Measurements from ENCODE around the gene GABRB1. TPM values are rescaled to one million over a fixed set of nuclear protein-coding genes. Genes with fewer than 3 reads are reported as not detected.

GABRB1 gene
- polyA plus RNA-seq, 10 donors = 0.44 to 0.54 TPM; not detected in 8

DNA sequence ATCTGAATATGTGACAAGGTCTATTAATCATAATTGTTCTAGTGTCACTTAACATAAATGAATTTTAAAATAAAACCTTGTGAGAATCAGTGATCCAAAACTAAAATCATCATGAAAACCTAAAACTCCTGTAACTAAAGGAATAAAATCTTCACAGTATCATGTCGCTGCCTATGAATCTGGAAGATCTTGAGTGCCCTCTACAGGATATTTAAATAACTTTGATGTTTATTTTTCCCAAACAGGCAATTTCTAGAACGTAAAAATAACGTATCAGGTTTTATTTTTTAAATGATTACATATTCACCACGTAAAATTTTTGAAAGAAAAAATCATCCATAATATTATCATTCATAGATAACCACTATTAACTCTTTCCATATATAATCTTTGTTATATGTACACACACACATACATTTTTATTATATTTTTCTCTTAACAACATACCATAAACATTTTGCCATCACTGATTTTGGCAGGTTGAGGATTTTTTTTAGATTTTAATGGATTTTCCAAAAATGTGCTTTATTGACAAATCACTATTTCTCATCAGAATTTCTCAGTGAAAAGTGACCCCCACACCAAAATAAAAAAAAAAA, 352.6 kb downstream of the GABRB1 start:
- DNase-seq = peak; percentile 16 to 37 (median 27)

DNA sequence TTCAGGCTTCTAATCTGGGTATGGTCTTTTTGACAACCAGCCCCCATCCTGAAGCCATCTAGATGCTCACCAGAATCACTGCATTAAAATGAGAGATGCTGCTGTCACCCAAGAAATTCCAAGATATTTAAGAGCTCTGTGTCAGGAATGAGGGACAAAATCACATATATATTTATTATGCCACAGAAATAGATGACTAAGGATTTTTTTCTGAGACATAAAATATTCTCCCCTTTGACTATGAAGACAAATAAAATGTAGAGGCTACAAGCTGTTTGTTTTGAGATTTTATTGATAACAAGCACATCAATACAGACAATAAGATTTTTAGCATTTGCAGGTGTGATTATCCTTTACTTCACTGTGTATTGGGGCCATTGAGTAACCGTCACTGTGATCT, 354.8 kb downstream of the GABRB1 start:
- DNase-seq = no peak

DNA sequence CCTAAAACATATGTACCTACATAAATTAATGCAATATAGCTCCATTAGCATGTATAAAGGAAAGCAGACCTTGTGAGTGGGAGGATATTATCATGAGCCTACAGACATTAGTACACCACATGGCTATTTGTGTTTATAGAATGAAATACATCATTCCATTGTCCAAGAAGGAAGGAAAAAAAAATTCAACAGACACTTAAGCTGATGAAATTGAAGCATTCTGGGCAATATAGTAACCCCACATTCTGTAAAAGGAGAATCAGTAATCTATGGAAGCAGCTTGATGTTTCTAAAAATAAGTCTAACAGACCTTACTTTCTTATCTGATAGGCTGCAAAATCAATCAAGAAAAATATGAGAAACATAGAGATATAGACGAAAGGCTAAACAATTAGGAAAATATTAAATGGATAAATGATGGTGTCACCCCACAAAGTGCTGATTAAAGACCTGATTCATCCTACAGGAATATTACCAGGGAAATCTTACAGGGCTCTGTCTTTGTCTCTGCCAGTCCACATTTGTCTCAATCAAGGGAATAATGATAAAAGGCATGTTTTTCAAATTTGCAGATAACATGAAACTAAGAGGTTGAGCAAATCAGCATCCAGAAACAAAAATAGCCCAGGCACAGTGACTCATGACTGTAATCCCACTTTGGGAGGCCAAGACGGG, 355.3 kb downstream of the GABRB1 start:
- no peak for DNase-seq

DNA sequence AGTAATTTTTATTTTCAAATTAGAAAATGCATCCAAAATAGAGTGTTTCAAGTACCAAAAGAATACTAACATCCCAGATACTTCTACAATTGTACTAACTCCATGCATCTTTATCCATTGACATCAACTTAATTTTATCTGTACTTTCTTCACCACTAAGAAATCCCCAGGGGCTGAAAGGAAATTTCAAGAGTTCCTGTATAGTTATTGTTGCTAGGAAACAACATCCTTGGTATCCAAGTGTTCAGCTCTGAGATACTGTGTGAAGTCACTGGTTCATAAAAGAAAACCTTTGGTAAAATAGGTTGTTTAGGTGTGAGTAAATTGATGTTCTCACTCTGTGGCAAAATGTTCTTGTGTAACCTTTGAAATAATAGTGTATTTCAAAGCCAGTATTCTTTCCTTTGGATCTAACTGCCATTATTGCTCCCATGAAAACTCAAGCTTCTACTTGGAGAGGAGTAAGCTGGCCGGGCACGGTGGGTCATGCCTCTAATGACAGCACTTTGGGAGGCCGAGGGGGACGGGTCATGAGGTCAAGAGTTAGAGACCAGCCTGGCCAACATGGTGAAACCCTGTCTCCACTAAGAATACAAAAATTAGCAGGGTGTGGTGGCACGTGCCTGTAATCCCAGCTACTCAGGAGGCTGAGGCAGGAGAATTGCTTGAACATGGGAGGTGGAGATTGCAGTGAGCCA, 359.2 kb downstream of the GABRB1 start:
- DNase-seq = no peak

DNA sequence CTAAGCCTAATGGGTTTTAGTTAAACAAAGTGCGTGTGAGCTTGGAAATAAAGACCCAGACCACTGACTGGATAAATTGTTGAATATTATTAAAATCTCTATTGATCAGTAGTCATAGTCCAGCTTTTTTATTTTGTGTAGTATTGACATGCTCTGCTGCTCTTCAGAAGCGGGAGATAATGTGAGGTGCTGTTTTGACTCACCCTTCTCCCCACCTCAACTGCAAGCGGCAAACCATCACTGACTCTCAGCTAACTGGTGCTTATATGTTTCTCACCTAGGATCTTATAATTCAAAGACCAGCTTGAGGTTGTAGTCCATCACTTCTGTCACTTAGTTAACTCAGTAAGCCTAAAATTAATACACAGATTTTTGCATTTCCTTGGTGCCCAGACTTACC, 359.9 kb downstream of the GABRB1 start:
- no peak for DNase-seq

DNA sequence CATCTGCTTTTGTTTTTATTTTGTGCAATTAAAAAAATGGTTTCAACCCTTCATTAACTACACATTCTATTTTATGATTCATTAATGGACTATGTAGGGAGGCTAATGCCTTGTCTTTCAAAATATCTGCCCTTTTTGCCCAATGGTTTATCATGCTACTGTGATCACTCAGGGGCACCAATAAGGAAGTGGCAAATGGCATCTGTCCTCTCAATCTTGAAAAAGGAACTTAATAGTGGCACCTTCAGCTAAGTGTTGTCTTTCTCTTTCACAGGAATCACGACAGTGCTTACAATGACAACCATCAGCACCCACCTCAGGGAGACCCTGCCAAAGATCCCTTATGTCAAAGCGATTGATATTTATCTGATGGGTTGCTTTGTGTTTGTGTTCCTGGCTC, 375.0 kb downstream of the GABRB1 start:
- DNase-seq = no peak

DNA sequence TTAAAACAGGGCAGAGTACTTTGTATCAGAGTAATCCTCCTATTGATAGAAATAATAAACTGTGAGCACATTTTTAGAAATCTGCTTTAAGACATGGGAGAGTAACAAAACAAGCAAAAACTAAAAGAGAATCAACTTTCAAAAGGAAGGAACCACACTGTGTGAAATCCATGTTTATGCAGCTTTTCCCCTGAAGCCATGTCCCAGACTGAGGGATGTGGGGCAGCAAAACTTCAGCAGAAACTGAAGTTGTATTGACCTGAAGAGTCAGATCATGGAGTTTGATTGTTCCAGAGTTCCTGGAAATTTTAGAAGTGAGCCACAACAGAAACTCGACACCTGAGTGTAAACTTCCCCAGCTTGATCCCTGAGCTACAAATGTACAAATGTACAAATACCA, 378.9 kb downstream of the GABRB1 start:
- no peak for DNase-seq

DNA sequence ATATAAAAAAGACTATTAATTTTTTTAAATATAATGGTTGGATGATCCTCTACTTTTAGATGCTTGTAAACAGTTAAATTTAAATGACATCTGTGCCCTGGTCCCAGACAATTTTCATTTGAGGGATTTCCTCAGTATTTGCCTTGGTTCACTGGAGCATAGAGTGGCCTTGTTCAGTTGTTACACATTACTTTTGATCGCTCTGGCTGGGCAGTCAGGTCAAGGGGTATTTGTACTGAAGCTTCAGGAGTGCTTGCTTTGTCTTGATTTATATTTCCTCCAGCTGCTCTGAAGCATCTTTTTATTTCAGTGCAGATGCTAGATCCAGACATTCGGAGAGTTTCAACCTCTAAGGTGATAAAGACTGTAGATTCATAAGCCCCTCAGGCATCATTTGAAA, 382.2 kb downstream of the GABRB1 start:
- DNase-seq = no peak

DNA sequence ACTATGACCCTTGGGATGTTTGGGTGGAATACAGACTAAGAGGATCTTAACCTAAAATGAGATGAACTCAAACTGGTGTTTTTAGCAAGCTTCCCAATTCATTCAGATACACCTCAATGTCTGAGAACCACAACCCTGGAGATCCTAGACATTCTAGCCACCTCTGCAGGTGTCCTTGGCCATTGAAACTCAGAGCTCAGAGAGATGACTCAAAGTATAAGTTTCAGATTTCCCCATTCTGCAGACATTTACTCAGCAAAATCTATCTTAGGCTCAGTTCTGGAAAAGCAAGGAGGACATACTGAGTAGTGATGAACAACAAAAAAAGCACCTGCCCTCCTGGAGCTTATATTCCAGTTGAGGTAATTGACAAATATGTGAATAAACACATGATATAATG, 384.4 kb downstream of the GABRB1 start:
- no peak for DNase-seq

DNA sequence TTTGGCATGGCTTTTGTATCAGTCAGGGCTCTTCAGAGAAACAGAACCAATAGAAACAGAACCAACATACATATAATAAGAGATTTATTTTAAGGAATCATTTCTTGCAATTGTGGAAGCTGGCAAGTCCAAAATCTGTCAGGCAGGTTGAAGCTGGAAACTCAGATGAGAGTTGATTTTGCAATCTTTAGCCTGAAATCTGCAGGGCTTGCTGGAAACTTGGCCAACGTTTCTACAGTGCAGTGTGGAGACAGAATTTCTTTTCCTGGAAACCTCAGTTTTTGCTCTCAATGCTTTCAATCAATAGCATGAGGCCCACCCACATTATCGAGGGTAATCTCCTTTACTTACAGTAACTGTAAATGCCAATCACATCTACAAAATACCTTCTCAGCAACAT, 386.8 kb downstream of the GABRB1 start:
- DNase-seq = peak in 1 of 3 donors; percentile 11

DNA sequence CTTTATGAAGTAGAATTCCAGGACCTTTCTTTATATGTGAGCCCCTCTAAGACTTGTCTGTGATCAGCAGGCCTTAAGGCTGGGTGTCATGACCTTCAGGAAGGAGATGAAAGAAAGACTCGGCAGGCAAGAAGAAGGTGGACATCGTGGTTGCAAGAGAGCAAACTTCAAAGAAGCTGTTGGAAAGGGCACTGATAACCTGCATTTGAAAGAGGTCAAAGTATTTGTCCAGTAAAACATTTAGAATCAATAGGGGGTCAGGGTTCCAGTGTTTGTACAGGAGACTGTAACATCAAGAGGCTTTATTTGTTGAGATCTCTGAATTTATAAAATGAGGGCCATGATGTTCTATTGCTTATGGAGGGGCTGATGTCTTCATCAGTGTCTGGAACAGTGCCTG, 387.9 kb downstream of the GABRB1 start:
- DNase-seq = no peak

DNA sequence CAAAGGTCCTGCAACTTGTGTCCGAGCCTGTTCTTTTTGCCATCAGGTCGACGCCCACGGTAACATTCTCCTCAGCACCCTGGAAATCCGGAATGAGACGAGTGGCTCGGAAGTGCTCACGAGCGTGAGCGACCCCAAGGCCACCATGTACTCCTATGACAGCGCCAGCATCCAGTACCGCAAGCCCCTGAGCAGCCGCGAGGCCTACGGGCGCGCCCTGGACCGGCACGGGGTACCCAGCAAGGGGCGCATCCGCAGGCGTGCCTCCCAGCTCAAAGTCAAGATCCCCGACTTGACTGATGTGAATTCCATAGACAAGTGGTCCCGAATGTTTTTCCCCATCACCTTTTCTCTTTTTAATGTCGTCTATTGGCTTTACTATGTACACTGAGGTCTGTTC, 394.3 kb downstream of the GABRB1 start:
- DNase-seq = no peak

DNA sequence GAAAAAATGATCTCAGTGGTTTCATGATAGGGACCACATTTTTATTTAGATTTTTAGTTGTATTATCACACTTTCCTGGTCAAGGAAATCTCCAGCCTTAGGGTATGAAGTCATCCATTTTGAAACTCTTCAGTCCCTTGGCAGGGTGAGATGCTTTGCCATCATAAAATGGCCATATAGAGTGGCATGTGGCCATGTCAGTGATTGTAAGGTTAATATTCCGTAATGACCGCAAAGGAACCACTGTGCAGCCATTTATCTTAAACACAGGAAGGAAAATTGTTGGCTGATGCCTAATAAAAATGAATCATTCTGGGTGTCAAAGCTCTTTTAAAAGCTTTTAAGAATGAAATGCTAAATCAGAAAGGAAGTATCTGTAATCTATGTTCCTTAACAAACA, 396.6 kb downstream of the GABRB1 start:
- no peak for DNase-seq

DNA sequence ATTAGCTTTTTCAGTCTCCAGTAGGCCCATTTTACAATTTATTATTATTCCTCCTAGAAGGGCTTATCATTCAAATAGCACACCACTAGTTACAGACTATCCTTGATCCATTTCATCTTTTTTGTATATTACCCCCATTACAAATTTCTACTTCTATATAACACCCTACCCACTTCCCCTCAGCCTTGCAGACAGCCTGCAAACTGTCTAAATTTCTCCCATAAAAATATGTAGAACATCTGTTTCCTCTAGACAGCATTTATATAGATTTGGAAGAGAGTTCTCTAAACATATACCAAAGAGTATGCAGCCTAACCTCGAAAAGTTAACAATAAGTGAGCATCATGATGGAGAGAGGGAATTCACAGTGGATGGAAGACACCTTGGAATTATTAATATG, 401.4 kb downstream of the GABRB1 start:
- no peak for DNase-seq

DNA sequence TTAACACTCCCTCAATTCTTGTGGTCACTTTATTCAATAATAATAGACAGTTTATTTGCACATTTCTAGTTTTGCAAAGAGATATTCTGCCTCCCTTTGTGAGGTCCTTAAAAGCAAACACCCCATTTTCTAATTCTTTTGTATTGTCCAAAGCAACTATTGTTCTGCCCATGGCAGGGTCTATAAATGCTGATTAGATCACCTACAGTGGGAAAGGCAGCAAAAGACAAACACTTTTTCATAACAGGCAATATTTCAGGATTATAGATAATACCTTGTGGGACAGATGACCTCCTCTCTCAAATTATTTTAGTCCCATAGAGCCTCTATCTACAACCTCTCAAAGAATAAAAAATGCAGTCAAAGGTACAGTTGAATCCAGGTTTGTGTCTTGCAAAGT, 403.6 kb downstream of the GABRB1 start:
- no peak for DNase-seq

DNA sequence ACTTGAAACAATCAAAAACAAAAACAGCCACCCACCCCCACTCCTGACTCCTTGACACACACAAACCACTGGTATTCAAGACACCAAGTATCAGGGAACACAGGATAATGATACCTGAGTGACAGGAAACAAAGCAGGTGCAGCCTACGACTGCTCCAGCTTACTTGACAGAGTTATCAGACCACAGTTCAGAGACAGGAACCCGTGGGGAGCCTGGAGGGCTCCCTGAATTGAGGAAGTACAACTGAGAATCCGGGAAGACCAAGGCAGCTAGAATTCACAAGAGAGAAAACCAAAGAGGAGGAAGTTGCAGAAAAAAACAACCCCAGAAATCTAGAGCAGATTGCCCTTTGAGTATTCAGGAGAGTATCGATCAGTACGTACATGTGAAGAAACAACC, 411.6 kb downstream of the GABRB1 start:
- DNase-seq = peak in 1 of 3 donors; percentile 25

DNA sequence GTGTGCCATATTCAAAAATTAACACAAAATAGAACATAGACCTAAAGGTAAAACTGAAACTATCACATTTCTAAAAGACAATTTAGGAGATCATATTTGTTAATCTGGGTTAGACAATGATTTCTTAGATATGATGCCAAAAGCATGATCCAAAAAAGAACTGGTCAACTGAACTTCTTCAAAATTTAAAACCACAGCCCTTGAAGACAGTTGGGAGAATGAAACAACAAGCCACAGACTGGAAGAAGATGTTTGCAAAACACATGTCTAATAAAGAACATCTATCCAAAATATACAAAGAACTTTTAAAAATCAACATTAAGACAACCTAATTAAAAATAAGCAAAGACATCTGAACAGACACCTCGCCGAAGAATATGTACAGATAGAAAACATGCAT, 412.7 kb downstream of the GABRB1 start:
- no peak for DNase-seq

DNA sequence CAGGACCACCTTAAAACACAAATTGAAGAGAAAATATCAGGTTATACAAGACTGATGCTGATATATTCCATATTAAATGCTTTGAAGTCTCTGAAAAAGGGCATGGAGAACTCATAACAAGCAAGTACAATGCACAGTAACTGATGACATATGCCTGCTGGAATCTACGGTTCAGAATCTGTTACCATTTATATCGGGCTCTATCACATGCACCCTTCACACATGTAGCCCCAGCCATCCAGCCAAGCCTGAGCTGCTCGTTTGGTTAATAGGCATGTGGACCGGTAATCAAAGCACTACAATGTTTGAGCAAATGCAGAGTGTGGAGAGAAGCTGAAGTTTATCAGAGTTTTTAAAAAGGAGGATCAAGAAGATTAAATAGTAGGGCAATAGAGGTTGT, 420.3 kb downstream of the GABRB1 start:
- DNase-seq = no peak

DNA sequence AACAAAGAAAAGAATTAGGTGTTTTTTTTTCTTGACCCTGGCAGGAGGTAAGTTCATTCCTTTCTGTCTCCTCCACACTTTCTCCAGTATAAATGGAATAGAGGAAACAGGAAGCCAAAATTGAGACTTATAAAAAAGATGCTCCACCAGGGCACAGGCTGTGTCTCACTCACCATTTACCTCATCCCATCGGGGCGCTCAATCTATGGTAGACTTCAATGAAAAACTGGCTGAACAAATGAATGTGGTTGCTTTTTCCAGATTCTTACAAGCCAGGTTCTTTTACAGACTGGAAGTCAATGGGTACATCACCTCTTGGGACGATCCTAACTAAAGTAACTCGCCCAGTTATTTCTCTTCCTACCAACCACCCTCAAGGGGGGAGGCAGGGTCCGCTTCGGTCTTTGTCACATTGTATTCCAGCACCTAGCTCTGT, 431.4 kb downstream of the GABRB1 start:
- DNase-seq = peak in 1 of 3 donors; percentile 3

DNA sequence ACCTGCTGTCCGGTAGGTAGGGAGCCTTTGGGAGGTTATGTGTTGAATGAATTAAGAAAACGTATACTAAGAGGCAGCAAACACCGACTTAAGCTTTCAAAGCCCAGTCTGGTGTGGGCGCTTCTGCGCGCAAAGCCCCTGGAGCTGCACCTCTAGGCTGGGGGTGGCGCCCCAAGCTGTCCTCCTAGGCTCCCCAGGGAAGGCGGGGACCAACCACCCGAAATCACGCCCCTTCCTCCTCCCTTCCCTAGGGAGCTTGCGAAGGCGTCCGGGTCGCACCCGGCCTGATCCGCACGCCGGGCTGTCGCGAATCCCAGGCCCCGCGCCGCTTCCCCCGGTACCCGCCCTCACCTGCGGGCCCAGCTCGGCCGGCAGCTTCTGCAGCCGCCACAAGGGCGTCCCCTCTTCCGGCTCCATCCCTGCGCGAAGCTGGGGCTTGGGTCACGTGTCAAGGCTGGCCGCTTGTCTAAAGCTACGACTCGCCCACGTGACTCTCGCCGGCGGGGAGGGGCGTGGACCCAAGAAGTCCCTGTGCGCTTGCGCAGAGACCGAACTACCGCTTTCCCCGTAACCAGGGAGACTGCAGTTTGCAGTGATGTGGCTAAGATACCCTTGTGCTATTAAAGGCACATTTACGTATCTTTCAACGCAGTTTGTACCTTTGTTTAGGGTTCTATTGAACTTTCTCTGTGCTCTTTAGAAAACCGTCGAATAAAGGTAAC, 432.0 kb downstream of the GABRB1 start, which contains the start of gene COMMD8:
TSS of gene COMMD8 (minus strand) at position 468 of the 722 bp plus-strand sequence. CDS start at position 417, 51 bp downstream.
- peak; percentile 95 to 98 (median 96) for DNase-seq

DNA sequence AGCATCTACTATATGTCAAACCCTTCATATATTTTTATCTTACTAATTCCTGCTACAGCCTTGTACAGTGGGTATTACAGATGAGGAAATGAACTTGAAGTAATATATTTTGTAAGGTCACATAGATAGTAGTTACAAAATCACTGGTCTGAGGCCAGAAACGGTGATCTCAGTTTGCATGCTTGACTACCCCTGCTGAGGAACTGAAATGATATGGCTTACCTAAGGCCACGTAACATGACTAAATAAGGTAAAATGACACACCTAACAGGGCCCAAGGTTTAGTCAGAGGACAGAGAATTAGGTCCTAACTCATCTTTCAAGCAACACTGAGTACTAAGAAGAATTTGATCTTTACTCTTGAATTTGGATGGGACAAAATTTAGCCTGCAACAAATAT, 433.6 kb downstream of the GABRB1 start:
- no peak for DNase-seq

DNA sequence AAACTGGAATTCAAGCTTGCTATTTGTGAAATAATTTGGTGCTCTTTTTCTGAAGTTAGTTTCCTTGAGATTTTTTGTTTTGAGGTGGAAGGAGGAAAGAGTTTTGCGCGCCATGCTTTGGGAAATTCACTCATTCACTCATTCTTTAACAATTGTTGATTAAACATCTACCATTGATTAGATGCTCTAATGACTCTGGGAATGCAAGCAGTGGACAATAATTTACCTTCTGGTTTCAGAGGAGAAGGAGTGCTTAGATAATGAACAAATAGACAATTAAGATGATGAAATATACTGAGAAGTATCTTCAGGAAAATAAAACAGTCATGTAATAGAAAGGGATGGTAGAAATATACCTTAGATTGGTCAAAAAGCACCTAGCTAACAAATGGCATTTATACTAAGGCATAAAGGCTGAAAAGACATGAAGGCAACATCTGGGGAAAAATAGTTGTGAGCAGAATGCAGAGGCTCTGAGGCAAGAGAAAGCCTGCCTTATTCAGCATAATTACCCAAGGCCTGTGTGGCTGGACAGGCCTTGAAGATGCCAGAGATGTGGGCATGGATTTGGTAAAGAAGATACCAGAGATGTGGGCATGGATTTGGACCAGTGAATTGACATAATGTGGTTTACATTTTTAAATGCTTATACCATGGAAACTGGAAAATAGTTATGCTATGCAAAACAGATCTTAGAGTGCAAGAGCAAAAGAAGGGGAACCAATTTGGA, 434.9 kb downstream of the GABRB1 start:
- DNase-seq = no peak
